GM21526 (cell line): ENCODE measurements around the gene UGT8.

Experiments used
- ATAC-seq: cut with Tn5 transposase; IDR thresholded peaks from one replicate; pipeline ENCODE4 v1.9.1; 2021; ENCODE audit warnings: moderate library complexity; ENCODE audit not compliant: unreplicated experiment, low FRiP score

The UGT8 gene

GRCh38 chr4:114684462-114684861 is 85.9 kb downstream of the UGT8 start:
- no peak for ATAC-seq

- ATAC-seq = no peak
Observed at GRCh38 chr4:114688059-114688458, 89.5 kb downstream of the UGT8 start.

- no peak for ATAC-seq
Observed at GRCh38 chr4:114690571-114690970, 92.0 kb downstream of the UGT8 start.

GRCh38 chr4:114691865-114692264 is 93.3 kb downstream of the UGT8 start:
- ATAC-seq = peak; percentile 95

GRCh38 chr4:114692958-114693357 is 94.4 kb downstream of the UGT8 start:
- no peak for ATAC-seq

DNA sequence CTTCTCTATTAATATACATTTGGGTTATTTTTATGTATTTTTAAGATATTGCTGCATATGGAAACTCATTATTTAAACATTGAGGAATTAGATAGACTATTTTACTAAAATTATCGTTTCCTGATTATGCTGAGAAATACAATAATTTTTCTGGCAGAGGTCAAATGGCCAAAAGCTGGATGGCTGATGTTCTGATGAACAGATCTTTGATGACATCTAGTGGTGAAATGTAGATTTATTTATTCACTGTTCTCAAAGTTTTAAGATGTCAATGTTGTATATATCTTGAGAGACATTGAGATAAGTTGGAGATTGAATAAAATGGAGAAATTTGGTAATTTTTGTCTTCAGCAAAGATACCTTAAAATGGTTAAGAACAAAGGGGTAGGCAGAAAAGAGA is 96.2 kb downstream of the UGT8 start:
- no peak for ATAC-seq

- no peak for ATAC-seq
Observed at GRCh38 chr4:114698231-114698630, 99.6 kb downstream of the UGT8 start.

DNA sequence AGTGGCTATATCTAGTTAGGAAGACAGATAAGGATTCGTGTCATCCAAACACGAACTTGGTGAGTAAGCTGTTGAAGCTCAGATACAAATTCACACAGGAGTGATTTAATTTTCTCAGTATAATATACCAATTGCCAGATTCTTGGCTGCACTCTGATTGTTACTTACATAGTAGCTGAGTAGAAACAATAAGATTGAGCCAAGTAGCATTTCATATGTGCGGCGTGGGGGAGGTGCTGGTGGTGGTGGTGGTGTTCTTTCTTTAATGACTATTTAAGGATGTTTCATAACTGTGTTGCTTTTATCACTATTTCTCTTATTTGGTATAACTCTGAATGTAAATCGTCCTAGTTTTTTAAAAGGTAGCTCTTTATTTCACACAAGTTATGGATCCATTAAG is 102.9 kb downstream of the UGT8 start:
- ATAC-seq = no peak

DNA sequence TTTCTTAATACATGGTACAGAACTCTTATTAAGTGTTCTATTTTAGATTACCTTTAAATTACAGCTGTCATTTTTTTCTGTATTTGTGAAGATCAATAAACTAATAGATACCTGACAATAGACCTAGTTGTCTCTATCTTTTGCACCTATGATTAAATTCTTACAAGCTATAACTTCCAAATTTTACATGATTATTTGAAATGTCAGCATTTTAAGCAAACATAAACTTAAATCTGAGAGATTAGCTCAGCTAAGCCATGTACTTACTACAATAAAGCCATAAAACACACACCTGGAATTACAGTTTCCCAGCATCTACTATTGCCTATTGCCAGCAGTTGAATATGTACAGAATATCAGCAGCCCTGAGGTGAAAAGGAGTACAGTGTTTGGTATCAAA is 118.8 kb downstream of the UGT8 start:
- ATAC-seq = no peak

- no peak for ATAC-seq
Observed at GRCh38 chr4:114725066-114725465, 126.5 kb downstream of the UGT8 start.

GRCh38 chr4:114727461-114727860 is 128.9 kb downstream of the UGT8 start:
- ATAC-seq = no peak
